HepG2 (cell line): Measurements from ENCODE around the gene RPS6KB1. TPM values are rescaled to one million over a fixed set of nuclear protein-coding genes. Genes with fewer than 3 reads are reported as not detected.
A peak's percentile ranks its signal among the peaks of the same experiment; 100 is the strongest.

Experiments used
- AKAP8 ChIP-seq: sonication (generic); formaldehyde crosslinking; IDR thresholded peaks from 2 replicates; pipeline ENCODE4 v1.5.1; 2020; ENCODE audit warnings: mild to moderate bottlenecking, missing genetic modification reagents
- ATF7-NPFF ChIP-seq: sonication (generic); formaldehyde crosslinking; IDR thresholded peaks from 2 replicates; pipeline ENCODE4 v1.8.1; 2023; ENCODE audit warnings: mild to moderate bottlenecking, low read depth, missing genetic modification reagents, moderate library complexity
- ERF ChIP-seq: IDR thresholded peaks from 2 replicates; pipeline ENCODE4 v1.6.1; 2018; ENCODE audit warnings: missing biosample characterization, missing genetic modification reagents
- ESRRA ChIP-seq: sonication (generic); formaldehyde crosslinking; IDR thresholded peaks from 2 replicates; pipeline ENCODE4 v1.5.1; 2020; ENCODE audit warnings: mild to moderate bottlenecking, low read depth, missing genetic modification reagents
- GLMP ChIP-seq: sonication (generic); formaldehyde crosslinking; IDR thresholded peaks from 2 replicates; pipeline ENCODE4 v1.9.0; 2021; ENCODE audit warnings: missing genetic modification reagents, mild to moderate bottlenecking, borderline replicate concordance
- HIVEP1 ChIP-seq: sonication (generic); formaldehyde crosslinking; IDR thresholded peaks from 2 replicates; pipeline ENCODE4 v1.4.0; 2020; ENCODE audit warnings: mild to moderate bottlenecking, missing genetic modification reagents
- MAFG ChIP-seq: sonication (generic); formaldehyde crosslinking; IDR thresholded peaks from 2 replicates; pipeline ENCODE4 v1.5.1; 2020; ENCODE audit warnings: mild to moderate bottlenecking, missing genetic modification reagents
- MBD4 ChIP-seq: IDR thresholded peaks from 2 replicates; pipeline ENCODE4 v1.6.1; 2012; ENCODE audit warnings: low read length, inconsistent platforms, borderline replicate concordance
- MEIS2 ChIP-seq: sonication (generic); formaldehyde crosslinking; IDR thresholded peaks from 2 replicates; pipeline ENCODE4 v1.9.0; 2021; ENCODE audit warnings: mild to moderate bottlenecking, missing genetic modification reagents
- MIER3 ChIP-seq: IDR thresholded peaks from 2 replicates; pipeline ENCODE4 v1.6.1; 2016; ENCODE audit warnings: missing compliant biosample characterization, borderline replicate concordance
- MZF1 ChIP-seq: sonication (generic); formaldehyde crosslinking; IDR thresholded peaks from 2 replicates; pipeline ENCODE4 v1.8.1; 2023; ENCODE audit warnings: mild to moderate bottlenecking, missing genetic modification reagents, borderline replicate concordance
- NFE2L2 ChIP-seq: fragments of 150-350 bp; IDR thresholded peaks from 2 replicates; pipeline ENCODE4 v1.6.1; 2014; ENCODE audit warnings: low read length
- NR2F1 ChIP-seq, 2 experiments: fragments of 450-650 bp in 1 of 2; formaldehyde crosslinking in 1 of 2; IDR thresholded peaks; 2 replicates each; pipeline versions ENCODE4 v1.5.0 to v1.6.1; 2016 to 2020; ENCODE audit warnings: mild to moderate bottlenecking in 1 of 2, missing compliant biosample characterization in 1 of 2, missing genetic modification reagents in 1 of 2, moderate library complexity in 1 of 2
- RBFOX2 ChIP-seq: fragments of 200-400 bp; formaldehyde crosslinking; IDR thresholded peaks from 2 replicates; pipeline ENCODE4 v1.6.1; 2017; ENCODE audit warnings: low read depth, mild to moderate bottlenecking, low read length
- SALL2 ChIP-seq: sonication (generic); formaldehyde crosslinking; IDR thresholded peaks from 2 replicates; pipeline ENCODE4 v1.8.1; 2023; ENCODE audit warnings: mild to moderate bottlenecking, missing genetic modification reagents, inconsistent platforms
- SCMH1 ChIP-seq: sonication (generic); formaldehyde crosslinking; IDR thresholded peaks from 2 replicates; pipeline ENCODE4 v1.9.0; 2021; ENCODE audit warnings: missing genetic modification reagents, mild to moderate bottlenecking, borderline replicate concordance
- STAT5B ChIP-seq: sonication (generic); formaldehyde crosslinking; IDR thresholded peaks from 2 replicates; pipeline ENCODE4 v1.4.0; 2020; ENCODE audit warnings: missing genetic modification reagents
- TAF15 ChIP-seq: fragments of 200-400 bp; formaldehyde crosslinking; IDR thresholded peaks from one replicate; pipeline ENCODE4 v1.6.1; 2018; ENCODE audit warnings: mild to moderate bottlenecking, low read depth, low read length; ENCODE audit not compliant: poor library complexity, severe bottlenecking
- TEAD2 ChIP-seq: sonication (generic); formaldehyde crosslinking; IDR thresholded peaks from 2 replicates; pipeline ENCODE4 v1.9.0; 2021; ENCODE audit warnings: missing genetic modification reagents
- ZBTB21 ChIP-seq: sonication (generic); formaldehyde crosslinking; IDR thresholded peaks from 2 replicates; pipeline ENCODE4 v1.4.0; 2020; ENCODE audit warnings: missing genetic modification reagents
- ZNF383 ChIP-seq: sonication (generic); formaldehyde crosslinking; IDR thresholded peaks from 2 replicates; pipeline ENCODE4 v1.4.0; 2020; ENCODE audit warnings: missing genetic modification reagents, mild to moderate bottlenecking, borderline replicate concordance
- ZNF460 ChIP-seq: sonication (generic); formaldehyde crosslinking; IDR thresholded peaks from 2 replicates; pipeline ENCODE4 v1.5.1; 2020; ENCODE audit warnings: missing genetic modification reagents, mild to moderate bottlenecking, borderline replicate concordance
- ZNF775 ChIP-seq: sonication (generic); formaldehyde crosslinking; IDR thresholded peaks from 2 replicates; pipeline ENCODE4 v1.4.0; 2020; ENCODE audit warnings: missing genetic modification reagents, mild to moderate bottlenecking, moderate library complexity, borderline replicate concordance
- ZNF781 ChIP-seq: sonication (generic); formaldehyde crosslinking; IDR thresholded peaks from 2 replicates; pipeline ENCODE4 v1.5.1; 2020; ENCODE audit warnings: borderline replicate concordance, mild to moderate bottlenecking, missing genetic modification reagents; ENCODE audit errors: not compliant biosample characterization
- ZSCAN12 ChIP-seq: sonication (generic); formaldehyde crosslinking; IDR thresholded peaks from 2 replicates; pipeline ENCODE4 v1.9.0; 2021; ENCODE audit warnings: mild to moderate bottlenecking, missing genetic modification reagents
- polyA plus RNA-seq, 8 experiments: library from polyadenylated mRNA; depleted of rRNA in 3 of 8; stranded (reverse) in 7 of 8; unstranded in 1 of 8; fragments of >200 nt; fragmentation: Illumina TruSeq in 4 of 8; extraction: Trizol in 4 of 8; gene quantifications; 2 replicates each; pipeline versions ENCODE4 v1.2.1 to v1.2.3, GENCODE V29; 2011 to 2016; ENCODE audit warnings: low read depth in 4 of 8, missing spikeins in 1 of 8, mixed read lengths in 1 of 8; ENCODE audit not compliant: insufficient read depth in 1 of 8
- total RNA-seq, 5 experiments: library from RNA; depleted of rRNA; stranded (reverse); fragments of >200 nt; fragmentation: Illumina TruSeq; extraction: Trizol; gene quantifications; 2 replicates each; pipeline ENCODE4 v1.2.3, GENCODE V29; 2016; ENCODE audit warnings: low read depth in 1 of 5
- TF ChIP-seq, protein P1 (sequence below): IDR thresholded peaks from 2 replicates; pipeline ENCODE4 v1.6.1; 2012; ENCODE audit warnings: low read length, improper control_type of control experiment

RPS6KB1 gene
- total and polyA plus RNA-seq, 2 of the 13 experiments (the other 11 are each of a cell fraction or from before 2014, with no cell fraction given) = 16.5 to 42.2 TPM

DNA sequence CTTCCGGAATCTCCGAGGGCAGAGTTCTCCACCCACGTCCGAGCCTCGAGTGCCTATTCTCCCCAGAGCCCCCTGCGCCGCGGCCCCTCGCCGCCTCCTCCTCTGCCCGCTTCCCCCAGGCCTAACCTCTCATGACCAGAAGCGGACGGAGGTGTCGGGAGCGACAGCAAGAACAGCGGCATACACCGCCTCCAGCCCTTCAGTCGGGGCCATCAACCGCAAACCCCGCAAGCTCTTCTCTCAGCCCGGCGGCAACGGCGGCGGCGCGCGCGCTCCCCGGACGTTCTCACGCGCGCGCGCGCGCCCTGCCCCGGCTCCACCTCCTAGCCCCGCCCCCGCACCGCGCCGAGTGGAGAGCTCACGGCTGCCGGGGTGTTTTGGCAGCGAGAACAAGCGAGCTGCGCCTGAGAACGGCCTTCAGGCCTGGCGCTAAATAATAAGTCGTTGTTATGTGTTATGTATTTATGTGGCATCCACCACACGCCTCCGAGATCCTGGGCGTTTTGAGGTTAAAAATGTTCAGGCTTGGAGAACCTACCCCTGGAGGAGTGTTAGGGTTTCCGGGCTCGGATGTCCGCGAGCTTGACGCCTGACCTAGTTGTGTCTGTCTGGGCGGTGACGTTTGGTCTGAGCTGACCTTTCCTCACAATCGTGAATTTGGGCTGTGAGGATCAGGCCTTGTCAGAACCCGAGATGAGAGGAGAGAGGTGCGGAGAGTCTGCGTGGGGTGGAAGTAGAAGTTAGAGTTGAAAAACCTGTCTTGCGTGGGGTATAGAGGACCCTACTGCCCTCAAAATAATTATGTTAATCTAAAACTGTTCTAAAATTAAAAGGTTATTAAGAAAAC, 71.8 kb downstream of the RPS6KB1 start, which contains the start of gene RNFT1 (continued):
- TF ChIP-seq GLMP (CRISPR knock-in tag) = no peak
- TF ChIP-seq HIVEP1 = peak; percentile 24; the same call in 1 of the 2 replicates
- no peak for TF ChIP-seq ZNF383
- no peak for TF ChIP-seq NFE2L2
- no peak for TF ChIP-seq MAFG (CRISPR knock-in tag)
- no peak for TF ChIP-seq MBD4
- no peak for TF ChIP-seq TEAD2 (CRISPR knock-in tag)
- TF ChIP-seq ZNF775 (CRISPR knock-in tag) = no peak
- peak; percentile 98 for TF ChIP-seq TAF15
- peak; percentile 90 for TF ChIP-seq RBFOX2
- TF ChIP-seq STAT5B (CRISPR knock-in tag) = peak; percentile 14; the same call in 1 of the 2 replicates
- TF ChIP-seq ESRRA (CRISPR knock-in tag) = no peak
- TF ChIP-seq MEIS2 = peak; percentile 76; the same call in 1 of the 2 replicates
- TF ChIP-seq ZNF781 (CRISPR knock-in tag) = peak; percentile 5
- no peak for TF ChIP-seq MZF1
- peak; percentile 74; the same call in 1 of the 2 replicates for TF ChIP-seq ATF7-NPFF (CRISPR knock-in tag)
- TF ChIP-seq ZBTB21 = no peak
- TF ChIP-seq AKAP8 (CRISPR knock-in tag) = no peak
- TF ChIP-seq MIER3 (CRISPR knock-in tag) = 0 out of 2 replicates have a peak, but pooled peaks have one; percentile 71
- peak in 1 of 2 experiments; percentile 24; a peak in 1 of 4 replicates for TF ChIP-seq NR2F1 (CRISPR knock-in tag; IDR thresholded peaks at IDR 0.05)
- TF ChIP-seq ERF = peak; percentile 77
- no peak; the same call in 1 of the 2 replicates for TF ChIP-seq ZNF460 (CRISPR knock-in tag)
- no peak for TF ChIP-seq SCMH1
- TF ChIP-seq, protein P1, sequence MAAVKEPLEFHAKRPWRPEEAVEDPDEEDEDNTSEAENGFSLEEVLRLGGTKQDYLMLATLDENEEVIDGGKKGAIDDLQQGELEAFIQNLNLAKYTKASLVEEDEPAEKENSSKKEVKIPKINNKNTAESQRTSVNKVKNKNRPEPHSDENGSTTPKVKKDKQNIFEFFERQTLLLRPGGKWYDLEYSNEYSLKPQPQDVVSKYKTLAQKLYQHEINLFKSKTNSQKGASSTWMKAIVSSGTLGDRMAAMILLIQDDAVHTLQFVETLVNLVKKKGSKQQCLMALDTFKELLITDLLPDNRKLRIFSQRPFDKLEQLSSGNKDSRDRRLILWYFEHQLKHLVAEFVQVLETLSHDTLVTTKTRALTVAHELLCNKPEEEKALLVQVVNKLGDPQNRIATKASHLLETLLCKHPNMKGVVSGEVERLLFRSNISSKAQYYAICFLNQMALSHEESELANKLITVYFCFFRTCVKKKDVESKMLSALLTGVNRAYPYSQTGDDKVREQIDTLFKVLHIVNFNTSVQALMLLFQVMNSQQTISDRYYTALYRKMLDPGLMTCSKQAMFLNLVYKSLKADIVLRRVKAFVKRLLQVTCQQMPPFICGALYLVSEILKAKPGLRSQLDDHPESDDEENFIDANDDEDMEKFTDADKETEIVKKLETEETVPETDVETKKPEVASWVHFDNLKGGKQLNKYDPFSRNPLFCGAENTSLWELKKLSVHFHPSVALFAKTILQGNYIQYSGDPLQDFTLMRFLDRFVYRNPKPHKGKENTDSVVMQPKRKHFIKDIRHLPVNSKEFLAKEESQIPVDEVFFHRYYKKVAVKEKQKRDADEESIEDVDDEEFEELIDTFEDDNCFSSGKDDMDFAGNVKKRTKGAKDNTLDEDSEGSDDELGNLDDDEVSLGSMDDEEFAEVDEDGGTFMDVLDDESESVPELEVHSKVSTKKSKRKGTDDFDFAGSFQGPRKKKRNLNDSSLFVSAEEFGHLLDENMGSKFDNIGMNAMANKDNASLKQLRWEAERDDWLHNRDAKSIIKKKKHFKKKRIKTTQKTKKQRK = no peak
- no peak for TF ChIP-seq ZSCAN12
- TF ChIP-seq SALL2 (CRISPR knock-in tag) = no peak
